KOPT-K1 (cell line): ENCODE data around the gene MLPH.

ENCODE experiments used
- H3K27ac ChIP-seq: fragments of 200-600 bp; sonication (generic); 2 replicates; pipeline ENCODE4 v1.5.1; 2016; ENCODE audit warnings: antibody characterized with exemption, mild to moderate bottlenecking, low read depth, low read length; ENCODE audit not compliant: poor library complexity, severe bottlenecking
- H3K36me3 ChIP-seq: fragments of 200-600 bp; sonication (generic); 2 replicates; pipeline ENCODE4 v1.5.1; 2017; ENCODE audit warnings: antibody characterized with exemption, mild to moderate bottlenecking, low read length, moderate library complexity; ENCODE audit not compliant: insufficient read depth
- H3K9me3 ChIP-seq: fragments of 200-600 bp; sonication (generic); 2 replicates; pipeline ENCODE4 v1.5.1; 2017; ENCODE audit warnings: antibody characterized with exemption, low read length, mild to moderate bottlenecking; ENCODE audit not compliant: insufficient read depth, poor library complexity, severe bottlenecking

The MLPH gene

GRCh38 chr2:237574467-237574866, 87.4 kb downstream of the MLPH start:
- no peaks in the 10 kb centered on the region for H3K36me3 ChIP-seq
- no peaks in the 10 kb centered on the region for H3K9me3 ChIP-seq
- no peak overlapping the region for H3K27ac ChIP-seq

- Histone ChIP-seq H3K27ac (no peak overlapping the region), H3K36me3 (no peaks in the 10 kb centered on the region), H3K9me3 (no peaks in the 10 kb centered on the region)
These were observed 88.1 kb downstream of the MLPH start for GRCh38 chr2:237574894-237575868.

- Histone ChIP-seq H3K9me3 (no peaks in the 10 kb centered on the region), H3K27ac (no peak overlapping the region), H3K36me3 (no peaks in the 10 kb centered on the region)
These were observed 89.1 kb downstream of the MLPH start for GRCh38 chr2:237575869-237576862.

- Histone ChIP-seq H3K27ac (no peak overlapping the region), H3K36me3 (no peaks in the 10 kb centered on the region), H3K9me3 (no peaks in the 10 kb centered on the region)
These were observed 89.9 kb downstream of the MLPH start for GRCh38 chr2:237576974-237577373.

GRCh38 chr2:237577458-237577857, 90.4 kb downstream of the MLPH start:
- Histone ChIP-seq H3K27ac (no peak overlapping the region), H3K36me3 (no peaks in the 10 kb centered on the region), H3K9me3 (no peaks in the 10 kb centered on the region)

GRCh38 chr2:237577956-237578870, 91.2 kb downstream of the MLPH start:
- Histone ChIP-seq H3K9me3 (no peaks in the 10 kb centered on the region), H3K27ac (no peak overlapping the region), H3K36me3 (no peaks in the 10 kb centered on the region)

GRCh38 chr2:237581326-237581725, 94.3 kb downstream of the MLPH start:
- Histone ChIP-seq H3K27ac (no peak overlapping the region), H3K9me3 (no peaks in the 10 kb centered on the region), H3K36me3 (no peaks in the 10 kb centered on the region)

GRCh38 chr2:237581751-237582746, 95.0 kb downstream of the MLPH start:
- no peaks in the 10 kb centered on the region for H3K36me3 ChIP-seq
- H3K9me3 ChIP-seq: no peaks in the 10 kb centered on the region
- H3K27ac ChIP-seq: no peak overlapping the region

- Histone ChIP-seq H3K27ac (no peak overlapping the region), H3K9me3 (no peaks in the 10 kb centered on the region), H3K36me3 (no peaks in the 10 kb centered on the region)
These were observed 96.6 kb downstream of the MLPH start for GRCh38 chr2:237583385-237584295.

GRCh38 chr2:237585590-237586221, 98.7 kb downstream of the MLPH start:
- Histone ChIP-seq H3K27ac (no peak overlapping the region), H3K9me3 (no peaks in the 10 kb centered on the region), H3K36me3 (no peaks in the 10 kb centered on the region)

GRCh38 chr2:237588044-237588696, 101.1 kb downstream of the MLPH start:
- Histone ChIP-seq H3K27ac (no peak overlapping the region), H3K36me3 (no peaks in the 10 kb centered on the region), H3K9me3 (no peaks in the 10 kb centered on the region)
